Neuronal stem cell (in vitro differentiated cells): ENCODE results near the gene ARHGAP31.
"Not testable (repeated sequence)": the region's sequence is repeated elsewhere in the genome, so short reads cannot be mapped to it uniquely, and the experiment has no call there.

Experiments used
- DNase-seq: peaks from one replicate; pipeline ENCODE4 v3.0.0-alpha.2; 2013; ENCODE audit warnings: low spot score
- H2AFZ ChIP-seq: one replicate; pipeline ENCODE4 v1.6.1; 2013; ENCODE audit warnings: mild to moderate bottlenecking, low read length, inconsistent platforms
- H2AK5ac ChIP-seq: 2 replicates; pipeline ENCODE4 v1.6.1; 2013; ENCODE audit warnings: low read depth, mild to moderate bottlenecking, inconsistent platforms, low read length, moderate library complexity, mixed read lengths
- H2BK120ac ChIP-seq: 2 replicates; pipeline ENCODE4 v1.6.1; 2013; ENCODE audit warnings: low read depth, mild to moderate bottlenecking, inconsistent platforms, low read length, moderate library complexity, mixed read lengths
- H2BK12ac ChIP-seq: one replicate; pipeline ENCODE4 v1.6.1; 2013; ENCODE audit warnings: low read length, inconsistent platforms
- H2BK15ac ChIP-seq: 2 replicates; pipeline ENCODE4 v1.6.1; 2013; ENCODE audit warnings: mild to moderate bottlenecking, low read length, inconsistent platforms, mixed read lengths
- H2BK5ac ChIP-seq: one replicate; pipeline ENCODE4 v1.6.1; 2013; ENCODE audit warnings: inconsistent platforms, mild to moderate bottlenecking, low read length, moderate library complexity
- H3K14ac ChIP-seq: one replicate; pipeline ENCODE4 v1.6.1; 2013; ENCODE audit warnings: low read length, inconsistent platforms
- H3K18ac ChIP-seq: 2 replicates; pipeline ENCODE4 v1.6.1; 2013; ENCODE audit warnings: low read length, inconsistent platforms
- H3K23ac ChIP-seq: 2 replicates; pipeline ENCODE4 v1.6.1; 2013; ENCODE audit warnings: low read depth, mild to moderate bottlenecking, mixed read lengths, low read length, inconsistent platforms; ENCODE audit not compliant: poor library complexity
- H3K27ac ChIP-seq: replicated peaks from 3 replicates; pipeline ENCODE4 v1.5.1; 2013; ENCODE audit warnings: low read length, inconsistent platforms
- H3K27me3 ChIP-seq, 3 experiments: 2 replicates each; pipeline ENCODE4 v1.6.1; 2013; ENCODE audit warnings: low read length in 3 of 3, mild to moderate bottlenecking in 2 of 3, inconsistent platforms in 1 of 3, low read depth in 1 of 3, mixed read lengths in 1 of 3, moderate library complexity in 1 of 3; ENCODE audit not compliant: control insufficient read depth in 3 of 3, insufficient read depth in 3 of 3
- H3K36me3 ChIP-seq, 2 donors: replicated peaks in 1 of 2; 2 replicates each; pipeline ENCODE4 v1.6.1; 2013; ENCODE audit warnings: low read length in 2 of 2; ENCODE audit not compliant: control insufficient read depth in 2 of 2, insufficient read depth in 2 of 2
- H3K4ac ChIP-seq: 2 replicates; pipeline ENCODE4 v1.6.1; 2013; ENCODE audit warnings: inconsistent platforms, mild to moderate bottlenecking, low read length, moderate library complexity
- H3K4me1 ChIP-seq, 2 donors: 1 replicate in 1 of 2; 2 replicates in 1 of 2; pipeline ENCODE4 v1.6.1; 2013; ENCODE audit warnings: low read length in 2 of 2, low read depth in 1 of 2; ENCODE audit not compliant: control insufficient read depth in 2 of 2, insufficient read depth in 1 of 2
- H3K4me2 ChIP-seq: one replicate; pipeline ENCODE4 v1.6.1; 2013; ENCODE audit warnings: mild to moderate bottlenecking, low read length, inconsistent platforms; ENCODE audit not compliant: insufficient read depth, poor library complexity, severe bottlenecking
- H3K4me3 ChIP-seq, 2 donors: 2 replicates each; pipeline ENCODE4 v1.5.1; 2013; ENCODE audit warnings: low read length in 2 of 2, mild to moderate bottlenecking in 2 of 2, inconsistent platforms in 1 of 2, moderate library complexity in 1 of 2
- H3K79me1 ChIP-seq: one replicate; pipeline ENCODE4 v1.6.1; 2013; ENCODE audit warnings: low read depth, mild to moderate bottlenecking, inconsistent platforms, low read length, moderate library complexity
- H3K9ac ChIP-seq: one replicate; pipeline ENCODE4 v1.6.1; 2013; ENCODE audit warnings: mild to moderate bottlenecking, low read depth, low read length, inconsistent platforms; ENCODE audit not compliant: poor library complexity
- H3K9me3 ChIP-seq, 2 donors: replicated peaks in 1 of 2; 2 replicates each; pipeline versions ENCODE3 to v1.6.1; 2013; ENCODE audit warnings: low read length in 2 of 2, mild to moderate bottlenecking in 2 of 2, inconsistent platforms in 1 of 2, low read depth in 1 of 2, mixed read lengths in 1 of 2, moderate library complexity in 1 of 2; ENCODE audit not compliant: control insufficient read depth in 2 of 2, insufficient read depth in 1 of 2
- H4K8ac ChIP-seq: one replicate; pipeline ENCODE4 v1.6.1; 2013; ENCODE audit warnings: low read depth, mild to moderate bottlenecking, inconsistent platforms, low read length, moderate library complexity
- H4K91ac ChIP-seq: one replicate; pipeline ENCODE4 v1.6.1; 2013; ENCODE audit warnings: low read length, low read depth, mild to moderate bottlenecking, inconsistent platforms; ENCODE audit not compliant: poor library complexity
- WGBS, 2 donors: extraction: QIAGEN DNeasy Blood & Tissue Kit; methylation state at CpG; one replicate each; pipeline ENCODE4 v1.1.7; 2013; ENCODE audit warnings: missing lambda C conversion rate in 2 of 2, mixed read lengths in 1 of 2; ENCODE audit not compliant: insufficient read length in 2 of 2, insufficient replicate concordance in 1 of 2; ENCODE audit errors: extremely low coverage in 2 of 2; 5-methylcytosine and 5-hydroxymethylcytosine counted together

Gene ARHGAP31

GRCh38 chr3:119337407-119337806 lies 43.2 kb downstream of the ARHGAP31 start:
- not testable (repeated sequence) for H2BK120ac ChIP-seq, H3K27me3 ChIP-seq, H4K91ac ChIP-seq, H3K4ac ChIP-seq, H3K79me1 ChIP-seq, H2BK5ac ChIP-seq, H3K4me1 ChIP-seq, H3K4me2 ChIP-seq, H3K14ac ChIP-seq, H3K23ac ChIP-seq, H2AFZ ChIP-seq, H3K9ac ChIP-seq, H4K8ac ChIP-seq, H3K9me3 ChIP-seq, H3K36me3 ChIP-seq, H2BK12ac ChIP-seq, H3K4me3 ChIP-seq, H3K27ac ChIP-seq, H2BK15ac ChIP-seq, DNase-seq, H2AK5ac ChIP-seq, H3K18ac ChIP-seq
- no CpG with 5 or more reads among the region's 6 CpGs for WGBS, 2 donors

GRCh38 chr3:119338754-119339153 lies 44.6 kb downstream of the ARHGAP31 start:
- Histone ChIP-seq H2AFZ (no peak overlapping the region), H3K4me3 (no peak overlapping the region), H3K36me3 (no peaks in the 10 kb centered on the region), H3K18ac (no peak overlapping the region), H2AK5ac (no peak overlapping the region), H3K9me3 (no peaks in the 10 kb centered on the region), H3K4me2 (no peak overlapping the region), H3K23ac (no peak overlapping the region), H4K91ac (no peak overlapping the region), H3K27ac (no peak overlapping the region), H3K4ac (no peak overlapping the region), H3K79me1 (no peaks in the 10 kb centered on the region), H3K4me1 (peaks cover 0 to 4% of the 10 kb centered on the region in 2 donors), H3K27me3 (no peaks in the 10 kb centered on the region), H3K14ac (no peak overlapping the region), H2BK120ac (no peak overlapping the region), H4K8ac (no peak overlapping the region), H3K9ac (no peak overlapping the region), H2BK15ac (no peak overlapping the region), H2BK5ac (no peak overlapping the region), H2BK12ac (no peak overlapping the region)
- no peak for DNase-seq

- no peak for DNase-seq
These were observed 45.8 kb downstream of the ARHGAP31 start for GRCh38 chr3:119340014-119340413.

GRCh38 chr3:119340446-119340845 lies 46.3 kb downstream of the ARHGAP31 start:
- WGBS, 2 donors = no CpG with 5 or more reads among the region's 5 CpGs
- H3K4me3 ChIP-seq = no peak overlapping the region
- peaks cover 0 to 6% of the 10 kb centered on the region in 2 donors for H3K4me1 ChIP-seq
- H3K36me3 ChIP-seq = no peaks in the 10 kb centered on the region
- no peak overlapping the region for H2BK15ac ChIP-seq
- no peak overlapping the region for H2BK5ac ChIP-seq
- no peak overlapping the region for H3K9ac ChIP-seq
- H3K27me3 ChIP-seq = no peaks in the 10 kb centered on the region
- H3K18ac ChIP-seq = no peak overlapping the region
- DNase-seq = no peak
- H3K9me3 ChIP-seq = no peaks in the 10 kb centered on the region
- no peaks in the 10 kb centered on the region for H3K79me1 ChIP-seq
- no peak overlapping the region for H3K4ac ChIP-seq
- H4K8ac ChIP-seq = no peak overlapping the region
- no peak overlapping the region for H3K14ac ChIP-seq
- H3K4me2 ChIP-seq = no peak overlapping the region
- no peak overlapping the region for H3K27ac ChIP-seq
- H2BK120ac ChIP-seq = no peak overlapping the region
- no peak overlapping the region for H3K23ac ChIP-seq
- H4K91ac ChIP-seq = no peak overlapping the region
- H2AK5ac ChIP-seq = no peak overlapping the region
- H2BK12ac ChIP-seq = no peak overlapping the region
- H2AFZ ChIP-seq = no peak overlapping the region

More at GRCh38 chr3:119340014-119340413, 45.8 kb downstream of the ARHGAP31 start:
- no peak overlapping the region for H3K4me3 ChIP-seq
- no peak overlapping the region for H2AK5ac ChIP-seq
- H2AFZ ChIP-seq = no peak overlapping the region
- no peak overlapping the region for H3K14ac ChIP-seq
- no peaks in the 10 kb centered on the region for H3K27me3 ChIP-seq
- no peak overlapping the region for H4K91ac ChIP-seq
- H3K4me2 ChIP-seq = no peak overlapping the region
- H3K9ac ChIP-seq = no peak overlapping the region
- no peak overlapping the region for H4K8ac ChIP-seq
- H2BK12ac ChIP-seq = no peak overlapping the region
- H2BK15ac ChIP-seq = no peak overlapping the region
- no peak overlapping the region for H2BK120ac ChIP-seq
- no peak overlapping the region for H2BK5ac ChIP-seq
- no peaks in the 10 kb centered on the region for H3K9me3 ChIP-seq
- H3K18ac ChIP-seq = no peak overlapping the region
- H3K4ac ChIP-seq = no peak overlapping the region
- no peak overlapping the region for H3K27ac ChIP-seq
- H3K79me1 ChIP-seq = no peaks in the 10 kb centered on the region
- no peak overlapping the region for H3K23ac ChIP-seq
- peaks cover 0 to 4% of the 10 kb centered on the region in 2 donors for H3K4me1 ChIP-seq
- no peaks in the 10 kb centered on the region for H3K36me3 ChIP-seq
- WGBS, 2 donors = no CpG with 5 or more reads among the region's 1 CpG
